SK-MEL-5 (cell line): ENCODE measurements around the gene NPIPA1. TPM values are rescaled to one million over a fixed set of nuclear protein-coding genes. Genes with fewer than 3 reads are reported as not detected.
"Not testable (repeated sequence)": the region's sequence is repeated elsewhere in the genome, so short reads cannot be mapped to it uniquely, and the experiment has no call there.

Experiments used
- DNase-seq: peaks from one replicate; pipeline ENCODE4 v3.0.0-alpha.2; 2016; ENCODE audit warnings: low read depth, low spot score
- in situ Hi-C: cut with HindIII; loops from 2 replicates; pipeline ENCODE4 v1.10.0; 2016; ENCODE audit warnings: low sequenced_read_pairs, high pct_unique_total_duplicates, low pct_unique_long_range_greater_than_20kb
- total RNA-seq: library from RNA; depleted of rRNA; stranded (reverse); fragments of >200 nt; shearing (Covaris generic); gene quantifications from 2 replicates; pipeline ENCODE4 v1.2.3, GENCODE V29; 2014

NPIPA1 gene
- total RNA-seq, 1 experiment from 2014 or later, result 26.2 TPM

- DNase-seq, in situ Hi-C loops: not testable (repeated sequence)
These were observed 12.9 kb upstream of the NPIPA1 start for GRCh38 chr16:14924359-14924758.

DNA sequence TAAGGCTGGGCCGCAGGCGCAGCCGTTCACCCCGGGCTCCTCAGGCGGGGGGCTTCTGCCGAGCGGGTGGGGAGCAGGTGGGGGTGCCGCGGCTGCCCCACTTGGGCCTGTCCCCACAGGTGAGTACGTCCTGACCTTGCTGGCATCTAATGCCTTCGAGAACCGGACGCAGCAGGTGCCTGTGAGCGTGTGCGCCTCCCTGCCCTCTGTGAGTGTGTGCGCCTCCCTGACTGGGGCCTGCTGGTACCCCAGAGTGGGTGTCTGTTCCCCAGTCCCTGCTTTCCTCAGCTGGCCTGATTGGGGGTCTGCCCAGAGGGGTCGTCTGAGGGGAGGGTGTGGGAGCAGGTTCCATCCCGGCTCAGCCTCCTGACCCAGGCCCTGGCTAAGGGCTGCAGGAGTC, 12.3 kb upstream of the NPIPA1 start:
- in situ Hi-C loops, DNase-seq: not testable (repeated sequence)

DNA sequence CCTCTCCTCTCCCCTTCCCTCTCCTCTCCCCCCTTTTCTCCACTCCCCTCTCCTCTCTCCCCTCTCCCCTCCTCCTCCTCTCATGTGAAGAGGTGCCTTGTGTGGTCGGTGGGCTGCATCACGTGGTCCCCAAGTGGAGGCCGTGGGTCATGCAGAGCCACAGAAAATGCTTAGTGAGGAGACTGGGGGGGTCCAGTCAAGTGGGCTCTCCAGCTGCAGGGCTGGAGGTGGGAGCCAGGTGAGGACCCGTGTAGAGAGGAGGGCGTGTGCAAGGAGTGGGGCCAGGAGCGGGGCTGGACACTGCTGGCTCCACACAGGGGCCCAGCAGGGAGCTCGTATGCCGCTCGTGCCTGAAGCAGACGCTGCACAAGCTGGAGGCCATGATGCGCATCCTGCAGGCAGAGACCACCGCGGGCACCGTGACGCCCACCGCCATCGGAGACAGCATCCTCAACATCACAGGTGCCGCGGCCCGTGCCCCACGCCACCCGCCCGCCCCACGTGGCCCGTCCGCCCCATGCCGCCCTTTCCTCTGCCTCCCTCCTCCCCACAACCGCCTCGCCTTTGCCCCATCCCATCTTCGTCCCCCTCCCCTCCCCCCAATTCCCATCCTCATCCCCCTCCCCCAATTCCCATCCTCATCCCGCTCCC, 9.1 kb upstream of the NPIPA1 start:
- DNase-seq, result peak; percentile 13
- in situ Hi-C loops, result not testable (repeated sequence)

GRCh38 chr16:14929176-14929575, 8.1 kb upstream of the NPIPA1 start:
- in situ Hi-C loops, DNase-seq: not testable (repeated sequence)

GRCh38 chr16:14930246-14930645, 7.0 kb upstream of the NPIPA1 start:
- DNase-seq, in situ Hi-C loops: not testable (repeated sequence)

DNA sequence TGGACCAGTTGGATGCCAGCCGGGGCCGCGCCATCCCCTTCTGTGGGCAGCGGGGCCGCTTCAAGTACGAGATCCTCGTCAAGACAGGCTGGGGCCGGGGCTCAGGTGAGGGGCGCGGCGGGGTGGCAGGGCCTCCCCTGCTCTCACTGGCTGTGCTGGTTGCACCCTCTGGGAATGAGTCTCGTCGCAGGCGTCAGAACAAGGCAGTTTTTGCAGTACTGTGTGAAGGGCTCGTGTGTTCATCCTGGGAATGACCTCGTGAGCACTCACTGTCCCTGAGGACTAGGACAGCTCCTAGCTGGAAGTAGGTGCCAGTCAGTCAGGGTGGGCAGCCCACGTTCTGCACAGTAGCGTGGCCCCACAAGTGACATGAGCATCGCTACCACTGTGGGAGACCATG, 6.3 kb upstream of the NPIPA1 start:
- DNase-seq, in situ Hi-C loops: not testable (repeated sequence)

DNA sequence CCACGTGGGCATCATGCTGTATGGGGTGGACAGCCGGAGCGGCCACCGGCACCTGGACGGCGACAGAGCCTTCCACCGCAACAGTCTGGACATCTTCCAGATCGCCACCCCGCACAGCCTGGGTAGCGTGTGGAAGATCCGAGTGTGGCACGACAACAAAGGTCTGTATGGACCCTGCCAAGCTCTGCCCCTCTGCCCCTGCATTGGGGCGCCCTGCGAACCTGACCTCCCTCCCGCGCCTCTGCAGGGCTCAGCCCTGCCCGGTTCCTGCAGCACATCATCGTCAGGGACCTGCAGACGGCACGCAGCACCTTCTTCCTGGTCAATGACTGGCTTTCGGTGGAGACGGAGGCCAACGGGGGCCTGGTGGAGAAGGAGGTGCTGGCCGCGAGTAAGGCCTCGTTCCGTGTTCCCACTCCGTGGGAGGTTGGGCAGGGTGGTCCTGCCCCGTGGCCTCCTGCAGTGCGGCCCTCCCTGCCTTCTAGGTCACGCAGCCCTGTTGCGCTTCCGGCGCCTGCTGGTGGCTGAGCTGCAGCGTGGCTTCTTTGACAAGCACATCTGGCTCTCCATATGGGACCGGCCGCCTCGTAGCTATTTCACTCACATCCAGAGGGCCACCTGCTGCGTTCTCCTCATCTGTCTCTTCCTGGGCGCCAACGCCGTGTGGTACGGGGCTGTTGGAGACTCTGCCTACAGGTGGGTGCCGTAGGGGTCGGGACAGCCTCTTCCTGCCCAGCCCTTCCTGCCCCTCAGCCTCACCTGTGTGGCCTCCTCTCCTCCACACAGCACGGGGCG, 4.5 kb upstream of the NPIPA1 start:
- in situ Hi-C loops, DNase-seq: not testable (repeated sequence)

- in situ Hi-C loops, DNase-seq: not testable (repeated sequence)
These were observed 751 bp downstream of the NPIPA1 start for GRCh38 chr16:14937994-14938393.

DNA sequence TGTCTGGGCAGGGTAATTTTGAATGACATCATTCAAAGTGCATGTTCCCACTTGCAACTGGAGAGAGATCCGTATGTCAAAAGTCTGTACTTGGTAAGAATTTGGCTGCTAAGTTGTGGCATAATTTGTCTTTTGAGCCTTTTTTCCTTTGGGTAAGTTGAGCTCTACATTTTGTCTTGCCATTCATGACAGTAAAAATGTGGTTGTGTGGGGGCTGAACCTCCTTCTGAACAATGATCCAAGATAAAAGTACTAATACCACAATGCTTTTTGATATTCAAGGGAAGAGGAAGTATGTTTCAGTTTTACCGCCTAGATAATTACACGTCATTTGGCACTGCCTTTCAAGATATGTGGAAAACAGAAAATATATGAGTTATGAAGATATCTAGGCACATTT, 5.4 kb downstream of the NPIPA1 start:
- in situ Hi-C loops, DNase-seq: not testable (repeated sequence)

- DNase-seq, result no peak
- in situ Hi-C loops, result no loop called here
These were observed 18.4 kb downstream of the NPIPA1 start for GRCh38 chr16:14955546-14956231.

- in situ Hi-C loops, result no loop called here
- no peak for DNase-seq
These were observed 20.5 kb downstream of the NPIPA1 start for GRCh38 chr16:14957576-14958322.

- in situ Hi-C loops, result no loop called here
- no peak for DNase-seq
These were observed 21.0 kb downstream of the NPIPA1 start for GRCh38 chr16:14958323-14958600.

GRCh38 chr16:14958970-14959369, 21.7 kb downstream of the NPIPA1 start:
- in situ Hi-C loops, result no loop called here
- peak; percentile 65 for DNase-seq

GRCh38 chr16:14961405-14962186, 24.4 kb downstream of the NPIPA1 start:
- in situ Hi-C loops, result no loop called here
- no peak for DNase-seq

GRCh38 chr16:14963281-14964173, 26.3 kb downstream of the NPIPA1 start:
- in situ Hi-C loops, result no loop called here
- peak; percentile 10 for DNase-seq

DNA sequence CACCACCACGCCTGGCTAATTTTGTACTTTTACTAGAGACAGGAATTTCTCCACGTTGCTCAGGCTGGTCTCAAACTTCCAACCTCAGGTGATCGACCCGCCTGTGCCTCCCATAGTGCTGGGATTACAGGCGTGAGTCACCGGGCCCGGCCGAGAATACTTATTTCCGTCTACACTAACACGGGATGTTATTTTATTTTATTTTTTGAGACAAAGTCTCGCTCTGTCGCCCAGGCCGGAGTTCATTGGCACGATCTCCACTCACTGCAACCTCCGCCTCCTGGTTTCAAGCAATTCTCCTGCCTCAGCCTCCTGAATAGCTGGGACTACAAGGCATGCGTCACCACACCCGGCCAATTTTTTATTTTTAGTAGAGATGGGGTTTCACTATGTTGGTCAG, 28.1 kb downstream of the NPIPA1 start:
- DNase-seq, result no peak
- in situ Hi-C loops, result no loop called here
